ENCODE data around the gene PCDHGB1. TPM values are rescaled to one million over a fixed set of nuclear protein-coding genes. Genes with fewer than 3 reads are reported as not detected.
"Not testable (repeated sequence)": the region's sequence is repeated elsewhere in the genome, so short reads cannot be mapped to it uniquely, and the experiment has no call there.

Gene PCDHGB1
- total RNA-seq, result not detected

DNA sequence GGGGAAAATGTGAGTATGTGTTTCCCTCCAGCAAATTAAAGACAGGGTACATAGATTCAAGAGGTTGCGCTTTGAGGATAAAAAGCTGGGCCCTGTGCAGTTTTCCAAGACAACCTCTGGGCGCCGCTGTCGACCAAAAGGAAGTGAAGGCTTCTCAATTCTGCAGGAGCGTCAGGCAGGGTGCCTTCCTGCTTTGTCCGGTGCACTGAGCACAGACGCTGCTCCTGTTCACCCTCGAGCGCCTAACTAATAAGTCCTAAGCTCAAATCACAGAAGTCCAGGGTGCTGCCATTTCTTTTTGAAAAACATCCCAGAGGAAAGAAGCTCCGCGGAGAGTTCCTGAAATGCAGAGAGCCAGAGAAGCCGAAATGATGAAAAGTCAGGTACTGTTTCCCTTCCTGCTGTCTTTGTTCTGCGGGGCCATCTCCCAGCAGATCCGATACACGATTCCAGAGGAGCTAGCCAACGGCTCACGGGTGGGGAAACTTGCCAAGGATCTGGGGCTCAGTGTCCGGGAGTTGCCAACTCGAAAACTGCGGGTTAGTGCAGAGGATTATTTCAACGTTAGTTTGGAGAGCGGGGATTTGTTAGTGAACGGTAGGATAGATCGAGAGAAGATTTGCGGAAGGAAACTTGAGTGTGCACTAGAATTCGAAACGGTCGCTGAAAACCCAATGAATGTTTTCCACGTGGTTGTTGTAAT lies at the start of gene PCDHGB1:
Gene PCDHGB1 (plus strand): TSS at position 183 of the 703 bp plus-strand sequence. CDS start 162 bp downstream, at position 345.
- peaks cover 10% of the 10 kb centered on the region for H3K9me3 Mint-ChIP-seq (ENCODE audit: insufficient read depth)
- H3K27ac Mint-ChIP-seq, result no peak within 1 kb of the TSS
- CTCF ChIA-PET, result interaction anchor here (0.8 to 2.8 kb wide), 10 partner anchors 10 to 217 kb away, joined by 3 to 8 read pairs (median 6); partner anchors contain the start of genes PCDHB14, PCDHGA11, PCDHGB2 and PCDHGB3
- H3K36me3 Mint-ChIP-seq (ENCODE audit: low read depth), result peaks cover 4% of the 10 kb centered on the region
- no peaks in the 10 kb centered on the region for H3K4me1 Mint-ChIP-seq (ENCODE audit: low read depth)
- H3K4me3 Mint-ChIP-seq, result peak within 1 kb of the TSS; percentile 22
- no peak for ATAC-seq
- POLR2A ChIA-PET, result no interaction called here
- peaks cover 17% of the 10 kb centered on the region for H3K27me3 Mint-ChIP-seq (ENCODE audit: low read depth)
- DNase-seq, result peak; percentile 58

GRCh38 chr5:141303756-141304155 lies 46.1 kb upstream of the PCDHGB1 start, which contains the start of gene SLC25A2:
Gene SLC25A2 (minus strand): TSS chr5:141304049. CDS start chr5:141303865, 184 bp downstream.
- DNase-seq (no peak), ATAC-seq (no peak)
- Mint-ChIP-seq H3K36me3 (ENCODE audit: low read depth) (peaks cover 15% of the 10 kb centered on the region), H3K4me1 (ENCODE audit: low read depth) (no peaks in the 10 kb centered on the region), H3K4me3 (no peak within 1 kb of the TSS), H3K27ac (no peak within 1 kb of the TSS), H3K9me3 (ENCODE audit: insufficient read depth) (peaks cover 49% of the 10 kb centered on the region), H3K27me3 (ENCODE audit: low read depth) (no peaks in the 10 kb centered on the region)
- POLR2A ChIA-PET, result no interaction called here
- CTCF ChIA-PET, result no interaction called here

DNA sequence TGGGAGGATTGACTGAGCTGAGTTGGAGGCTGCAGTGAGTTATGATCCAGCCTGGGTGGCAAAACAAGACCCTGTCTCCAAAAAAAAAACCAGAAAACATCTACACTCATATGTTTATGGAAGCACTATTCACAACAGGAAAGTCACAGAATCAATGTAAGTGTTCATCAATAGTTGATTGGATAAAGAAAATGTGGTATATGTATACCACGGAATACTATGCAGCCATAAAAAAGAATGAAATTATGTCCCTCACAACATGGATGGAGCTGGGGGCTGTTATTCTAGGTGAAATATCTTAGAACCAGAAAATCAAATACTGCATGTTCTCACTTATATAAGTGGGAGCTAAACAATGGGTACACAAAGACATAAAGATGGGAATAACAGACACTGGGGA lies 43.3 kb upstream of the PCDHGB1 start:
- CTCF ChIA-PET, result interaction anchor here (1.9 kb wide), 1 partner anchor 13 kb away, joined by 4 read pairs; the partner anchor contains the start of gene TAF7
- H3K27ac Mint-ChIP-seq, result no peak overlapping the region

GRCh38 chr5:141313711-141314110 lies 36.2 kb upstream of the PCDHGB1 start:
- ChIA-PET CTCF (no interaction called here), POLR2A (no interaction called here)
- Mint-ChIP-seq H3K27me3 (ENCODE audit: low read depth) (no peaks in the 10 kb centered on the region), H3K27ac (no peak overlapping the region), H3K36me3 (ENCODE audit: low read depth) (peaks cover 60% of the 10 kb centered on the region), H3K4me1 (ENCODE audit: low read depth) (peaks cover 5% of the 10 kb centered on the region), H3K4me3 (no peak overlapping the region), H3K9me3 (ENCODE audit: insufficient read depth) (peaks cover 49% of the 10 kb centered on the region)
- no peak for ATAC-seq
- no peak for DNase-seq

More for the DNA sequence above, 43.3 kb upstream of the PCDHGB1 start:
- Mint-ChIP-seq H3K4me1 (ENCODE audit: low read depth) (no peaks in the 10 kb centered on the region), H3K36me3 (ENCODE audit: low read depth) (peaks cover 19% of the 10 kb centered on the region), H3K4me3 (no peak overlapping the region), H3K9me3 (ENCODE audit: insufficient read depth) (peaks cover 48% of the 10 kb centered on the region), H3K27me3 (ENCODE audit: low read depth) (no peaks in the 10 kb centered on the region)
- DNase-seq, result no peak
- POLR2A ChIA-PET, result no interaction called here
- ATAC-seq, result no peak

- POLR2A ChIA-PET; H3K27ac Mint-ChIP-seq; H3K4me3 Mint-ChIP-seq; DNase-seq; ATAC-seq; H3K27me3 Mint-ChIP-seq (ENCODE audit: low read depth): not testable (repeated sequence)
- peaks cover 62% of the 10 kb centered on the region for H3K9me3 Mint-ChIP-seq (ENCODE audit: insufficient read depth)
- CTCF ChIA-PET, result interaction anchor here (4.5 kb wide), 1 partner anchor 27 kb away, joined by 33 read pairs; the partner anchor contains the start of gene PCDHGA3
- peaks cover 80% of the 10 kb centered on the region for H3K36me3 Mint-ChIP-seq (ENCODE audit: low read depth)
- H3K4me1 Mint-ChIP-seq (ENCODE audit: low read depth), result peaks cover 30% of the 10 kb centered on the region
Measured at GRCh38 chr5:141316963-141317362, 32.9 kb upstream of the PCDHGB1 start.

DNA sequence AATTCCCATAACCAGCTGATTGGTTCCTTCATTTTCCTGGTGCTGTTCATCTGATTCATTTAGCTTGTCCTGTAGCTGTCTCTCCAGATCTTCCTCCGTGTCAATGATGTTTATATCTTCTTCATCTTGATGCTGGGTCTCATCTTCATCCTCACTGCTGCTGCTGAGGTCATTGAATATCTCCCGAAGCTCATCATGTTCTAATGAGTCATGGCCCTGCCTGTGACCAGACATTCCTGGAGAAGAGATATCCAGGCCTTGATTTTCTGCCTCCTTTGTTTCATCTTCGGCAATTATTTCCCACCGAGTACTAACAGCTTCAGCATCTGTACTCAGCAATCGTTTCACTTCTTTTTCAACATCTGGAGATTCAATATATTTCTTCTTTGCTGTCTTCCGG lies 30.7 kb upstream of the PCDHGB1 start:
- Mint-ChIP-seq H3K4me1 (ENCODE audit: low read depth) (peaks cover 33% of the 10 kb centered on the region), H3K4me3 (peak overlapping the region; percentile 99), H3K27ac (peak overlapping the region; percentile 37), H3K36me3 (ENCODE audit: low read depth) (peaks cover 70% of the 10 kb centered on the region), H3K9me3 (ENCODE audit: insufficient read depth) (peaks cover 57% of the 10 kb centered on the region), H3K27me3 (ENCODE audit: low read depth) (no peaks in the 10 kb centered on the region)
- ChIA-PET CTCF (interaction anchor here (0.6 to 4.5 kb wide), 9 partner anchors 10 to 194 kb away, joined by 3 to 33 read pairs (median 6); partner anchors contain the start of genes PCDHGA1, PCDHGA3, PCDHGA4 and PCDHGB3), POLR2A (interaction anchor here (0.8 kb wide), 1 partner anchor 50 kb away, joined by 3 read pairs; no protein-coding TSS in a partner anchor)
- ATAC-seq (no peak), DNase-seq (no peak)

- peaks cover 56% of the 10 kb centered on the region for H3K9me3 Mint-ChIP-seq (ENCODE audit: insufficient read depth)
- peaks cover 67% of the 10 kb centered on the region for H3K36me3 Mint-ChIP-seq (ENCODE audit: low read depth)
- CTCF ChIA-PET, result interaction anchor here (0.7 to 4.5 kb wide), 35 partner anchors 8 to 594 kb away, joined by 3 to 33 read pairs (median 4); partner anchors contain the start of genes PCDHGA1, PCDHGA10, PCDHGA11 and PCDHGA2
- H3K4me3 Mint-ChIP-seq, result peak overlapping the region; percentile 99
- H3K27me3 Mint-ChIP-seq (ENCODE audit: low read depth), result peaks cover 2% of the 10 kb centered on the region
- peaks cover 33% of the 10 kb centered on the region for H3K4me1 Mint-ChIP-seq (ENCODE audit: low read depth)
- ATAC-seq (no peak), DNase-seq (no peak)
- POLR2A ChIA-PET, result interaction anchor here (0.6 to 1.8 kb wide), 15 partner anchors 8 to 618 kb away, joined by 3 to 14 read pairs (median 3); partner anchors contain the start of gene PCDHGA1
- peak overlapping the region; percentile 100 for H3K27ac Mint-ChIP-seq
Measured at GRCh38 chr5:141319699-141320098, 30.2 kb upstream of the PCDHGB1 start.

- CTCF ChIA-PET, result interaction anchor here (0.7 to 4.5 kb wide), 40 partner anchors 9 to 630 kb away, joined by 3 to 33 read pairs (median 4); partner anchors contain the start of genes HARS1, PCDHB14, PCDHGA1 and PCDHGA10
- peak; percentile 94 for ATAC-seq
- peak; percentile 95 for DNase-seq
- H3K27ac Mint-ChIP-seq, result peak within 1 kb of the TSS; percentile 100
- H3K4me1 Mint-ChIP-seq (ENCODE audit: low read depth), result peaks cover 33% of the 10 kb centered on the region
- peaks cover 2% of the 10 kb centered on the region for H3K27me3 Mint-ChIP-seq (ENCODE audit: low read depth)
- H3K9me3 Mint-ChIP-seq (ENCODE audit: insufficient read depth), result peaks cover 53% of the 10 kb centered on the region
- H3K4me3 Mint-ChIP-seq, result peak within 1 kb of the TSS; percentile 99
- POLR2A ChIA-PET, result interaction anchor here (0.6 to 1.8 kb wide), 20 partner anchors 9 to 640 kb away, joined by 3 to 14 read pairs (median 3); partner anchors contain the start of gene PCDHGA1
- peaks cover 59% of the 10 kb centered on the region for H3K36me3 Mint-ChIP-seq (ENCODE audit: low read depth)
Measured at GRCh38 chr5:141320225-141321169, 29.4 kb upstream of the PCDHGB1 start, which contains the start of gene TAF7. Gene TAF7 (minus strand): TSS chr5:141320784. CDS start chr5:141320044, 740 bp downstream.

- ChIA-PET POLR2A (no interaction called here), CTCF (interaction anchor here (0.9 to 3.4 kb wide), 4 partner anchors 7 to 242 kb away, joined by 3 to 29 read pairs (median 8); partner anchors contain the start of gene PCDHGA1)
- peaks cover 4% of the 10 kb centered on the region for H3K27me3 Mint-ChIP-seq (ENCODE audit: low read depth)
- no peak for ATAC-seq
- no peak overlapping the region for H3K27ac Mint-ChIP-seq
- no peak overlapping the region for H3K4me3 Mint-ChIP-seq
- H3K4me1 Mint-ChIP-seq (ENCODE audit: low read depth), result peaks cover 38% of the 10 kb centered on the region
- peaks cover 50% of the 10 kb centered on the region for H3K9me3 Mint-ChIP-seq (ENCODE audit: insufficient read depth)
- peaks cover 44% of the 10 kb centered on the region for H3K36me3 Mint-ChIP-seq (ENCODE audit: low read depth)
- no peak for DNase-seq
Measured at GRCh38 chr5:141322261-141322660, 27.6 kb upstream of the PCDHGB1 start.

DNA sequence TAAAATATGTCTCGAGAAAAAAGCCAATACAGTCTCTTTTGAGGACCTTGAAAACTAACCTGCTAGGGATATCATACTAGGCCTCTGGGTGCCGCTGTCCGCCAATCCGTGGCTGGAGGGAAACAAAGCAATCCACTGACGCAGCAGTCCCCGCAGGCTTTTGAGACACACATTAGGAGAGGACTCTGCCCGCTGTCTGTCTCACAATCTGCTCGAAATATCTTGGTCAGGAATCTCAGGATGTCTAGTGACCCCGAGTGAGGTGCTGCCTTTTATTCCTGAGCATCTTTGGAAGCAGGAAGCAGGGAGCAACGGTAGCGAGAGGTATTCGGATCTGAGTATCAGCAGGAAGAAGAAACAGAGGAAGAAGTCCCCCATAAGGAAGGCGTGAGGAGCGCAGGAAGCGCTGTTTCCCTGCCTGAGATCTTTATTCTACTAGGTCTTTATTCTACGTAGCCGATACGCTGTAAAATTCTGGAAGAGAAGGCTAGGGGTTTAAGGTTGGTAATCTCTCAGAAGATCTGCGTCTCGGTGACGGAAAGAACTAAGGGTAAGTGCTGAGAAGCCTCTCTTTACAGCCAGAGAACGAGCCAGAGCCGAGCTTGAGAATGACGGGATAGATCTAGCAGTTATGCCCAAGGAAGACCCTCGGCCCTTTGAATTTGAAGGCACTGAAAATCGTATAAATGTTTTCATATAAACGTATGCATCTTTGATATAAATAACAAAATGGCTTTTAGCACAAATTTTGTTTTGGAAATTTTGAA lies 23.6 kb upstream of the PCDHGB1 start:
- Mint-ChIP-seq H3K4me3 (peak overlapping the region; percentile 80), H3K27ac (no peak overlapping the region), H3K9me3 (ENCODE audit: insufficient read depth) (peaks cover 25% of the 10 kb centered on the region), H3K4me1 (ENCODE audit: low read depth) (peaks cover 12% of the 10 kb centered on the region), H3K36me3 (ENCODE audit: low read depth) (peaks cover 9% of the 10 kb centered on the region), H3K27me3 (ENCODE audit: low read depth) (peaks cover 18% of the 10 kb centered on the region)
- CTCF ChIA-PET, result interaction anchor here (0.9 to 1.7 kb wide), 4 partner anchors 16 to 238 kb away, joined by 3 to 4 read pairs (median 4); partner anchors contain the start of gene PCDHGA4
- peak; percentile 78 for DNase-seq
- POLR2A ChIA-PET, result interaction anchor here (0.6 kb wide), 1 partner anchor 9 kb away, joined by 3 read pairs; no protein-coding TSS in a partner anchor
- ATAC-seq, result peak; percentile 93

Data from activated CD8-positive, alpha-beta T cell treated with anti-CD3 and anti-CD28 coated beads, Interleukin-2, amount 10 ng/mL, durations not matched to agents 7 days and 5 days (primary cell).